GM18907 (cell line): ENCODE data around the gene ABI3BP.

ENCODE experiments used
- ATAC-seq: cut with Tn5 transposase; IDR thresholded peaks from one replicate; pipeline ENCODE4 v1.9.1; 2021; ENCODE audit warnings: mild to moderate bottlenecking, moderate library complexity; ENCODE audit not compliant: unreplicated experiment

Gene ABI3BP

DNA sequence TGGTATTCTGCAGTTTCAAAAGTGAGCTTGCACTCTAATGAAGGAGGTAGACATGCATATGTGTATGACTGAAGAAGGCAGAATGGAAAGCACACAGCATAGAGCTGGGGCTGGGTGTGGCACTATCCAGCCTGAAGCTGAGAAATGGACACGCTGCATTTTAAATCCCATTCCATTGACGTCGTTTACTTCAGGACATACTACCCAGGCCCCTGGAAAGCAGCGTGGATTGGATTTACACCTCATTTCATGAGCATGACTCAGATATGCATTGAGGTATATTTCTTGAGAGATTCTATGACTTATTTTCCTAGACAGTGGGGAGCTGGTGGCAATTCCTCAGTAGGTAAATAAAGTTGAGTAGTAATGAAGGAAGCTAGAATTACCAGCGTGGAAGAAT lies 101.4 kb downstream of the ABI3BP start:
- ATAC-seq: no peak

DNA sequence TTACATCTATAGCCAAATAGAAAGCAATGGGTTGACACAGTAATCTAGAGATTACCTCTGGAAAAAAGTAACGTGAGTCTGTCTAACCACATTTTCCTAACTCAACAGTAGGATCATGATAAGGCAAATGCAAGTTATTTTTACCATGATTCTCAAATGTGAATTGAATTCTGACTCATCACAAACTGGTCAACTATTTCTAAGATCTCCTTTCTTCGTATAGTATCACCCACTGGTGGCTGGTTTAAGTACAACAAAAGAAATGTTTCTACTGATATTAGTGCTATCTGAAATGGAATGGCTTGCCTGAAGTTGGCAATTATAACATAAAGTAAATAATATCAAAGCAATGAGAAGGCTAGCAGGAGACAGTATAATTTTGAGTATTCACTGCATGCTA lies 102.2 kb downstream of the ABI3BP start:
- no peak for ATAC-seq

DNA sequence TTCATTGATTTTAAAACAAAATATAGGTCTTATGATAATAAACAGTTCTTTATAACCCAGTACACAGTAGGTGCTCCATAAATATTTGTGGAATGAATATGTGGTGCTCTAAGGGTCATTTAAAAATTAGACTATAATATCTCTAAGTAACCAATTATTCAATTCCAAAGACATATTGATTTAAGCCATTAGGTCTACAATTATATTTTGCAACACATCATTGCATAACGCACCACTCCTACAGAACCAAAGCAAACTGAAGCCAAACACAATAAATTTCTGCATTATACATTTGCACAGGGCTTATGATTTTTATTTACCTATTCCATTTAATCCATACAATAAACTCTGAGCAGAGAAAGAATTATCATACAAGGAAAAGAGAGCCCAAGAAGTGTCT lies 104.3 kb downstream of the ABI3BP start:
- no peak for ATAC-seq

DNA sequence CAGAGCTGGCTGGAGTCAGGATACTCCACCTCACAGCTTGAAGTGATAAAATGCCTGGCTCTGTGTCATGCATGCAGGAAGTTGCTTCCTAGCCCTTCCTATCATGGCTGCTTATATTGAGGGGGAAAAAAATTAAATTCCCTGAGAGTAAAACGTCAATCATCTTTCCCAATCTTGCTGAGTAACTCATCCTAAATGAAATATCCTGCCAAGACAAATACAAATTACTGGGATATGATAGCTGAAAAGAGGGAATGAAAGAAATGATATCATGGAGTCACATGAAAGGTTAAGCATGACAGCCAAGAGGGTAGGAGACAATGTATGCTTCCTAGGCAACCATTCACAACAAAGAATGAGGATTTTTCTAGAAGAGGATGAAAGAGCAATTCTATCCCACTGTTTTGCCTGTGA lies 110.6 kb downstream of the ABI3BP start:
- ATAC-seq: no peak

DNA sequence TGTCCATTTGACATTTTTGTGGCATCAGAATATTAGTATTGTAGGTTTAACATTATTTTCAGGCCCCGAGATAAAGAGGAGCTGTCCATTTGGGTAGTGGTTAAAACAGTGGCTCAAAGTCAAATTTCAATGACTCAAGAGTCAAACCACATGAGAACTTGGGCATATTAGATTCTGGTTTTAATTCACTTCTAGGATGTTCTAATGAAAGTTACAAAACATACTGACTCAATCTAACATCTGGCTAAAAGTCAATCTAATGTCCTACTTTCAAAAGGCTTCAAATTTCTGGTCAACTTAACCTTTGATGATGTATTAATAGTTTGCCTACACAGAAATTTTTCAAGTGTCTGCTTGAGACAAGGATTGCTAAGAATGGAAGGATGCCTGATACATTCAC lies 112.4 kb downstream of the ABI3BP start:
- ATAC-seq: no peak

DNA sequence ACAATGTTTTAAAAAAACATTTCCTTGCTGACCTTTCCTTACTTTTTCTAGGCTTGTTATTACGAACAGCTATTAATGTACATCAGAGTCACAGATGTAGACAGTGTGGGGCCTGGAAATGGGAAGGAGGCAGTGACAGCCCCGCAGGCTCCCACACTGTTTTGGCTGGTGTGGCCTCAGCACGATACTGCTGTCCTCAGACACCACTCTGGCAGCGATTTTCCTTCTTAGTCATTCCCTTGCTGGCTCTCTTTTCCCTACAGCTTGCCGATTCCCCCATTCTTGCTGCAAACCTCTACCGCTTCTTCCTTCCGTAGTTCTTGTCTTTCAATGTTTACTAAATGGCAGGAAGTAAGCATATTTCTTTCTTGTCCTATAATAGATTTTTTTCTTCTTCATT lies 113.1 kb downstream of the ABI3BP start:
- no peak for ATAC-seq

DNA sequence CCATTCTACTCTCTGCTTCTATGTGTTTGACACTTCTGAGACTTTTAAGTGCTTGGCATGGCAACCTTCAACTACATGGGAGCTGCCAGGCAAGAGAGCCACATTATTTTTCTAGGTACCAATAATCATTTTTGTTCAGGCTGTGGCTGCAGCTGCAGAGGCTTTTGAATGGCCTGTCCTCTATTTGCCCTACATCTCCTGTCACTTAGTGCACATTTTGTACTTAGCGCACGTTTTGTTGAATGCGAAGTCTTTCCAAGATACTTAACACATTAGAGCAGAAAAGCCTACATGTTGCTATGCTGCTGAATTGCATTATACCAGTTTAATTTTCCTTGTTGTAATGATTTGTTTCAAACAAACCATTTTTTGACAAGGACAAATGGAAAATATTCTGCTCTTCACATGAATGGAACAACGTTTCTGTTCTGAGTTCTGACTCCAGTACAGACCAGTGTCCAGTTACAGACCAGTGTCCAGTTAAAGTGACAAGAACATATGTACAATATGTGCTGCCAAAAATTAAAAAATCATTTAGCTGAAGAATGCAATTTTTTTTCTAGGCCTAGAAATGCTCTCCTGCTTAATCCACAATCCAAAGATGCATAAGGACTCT lies 113.9 kb downstream of the ABI3BP start:
- no peak for ATAC-seq

DNA sequence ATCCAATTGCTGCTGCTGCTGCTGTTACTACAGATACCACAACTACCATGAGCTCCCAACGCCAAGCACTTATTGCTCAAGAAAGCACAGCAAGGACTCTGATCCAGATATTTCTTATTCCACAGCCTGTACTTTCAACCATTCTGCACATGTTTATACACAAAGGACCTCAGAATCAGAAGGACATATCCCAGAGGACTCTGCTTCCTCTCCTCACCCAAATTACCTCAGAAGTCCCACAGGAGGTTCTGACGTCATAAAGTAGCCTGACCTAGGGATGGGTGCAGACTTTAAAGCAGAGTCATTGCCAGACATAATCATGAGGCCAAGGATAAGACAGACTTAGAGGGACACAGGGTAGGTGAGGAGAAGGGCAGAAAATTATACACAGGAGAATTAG lies 115.9 kb downstream of the ABI3BP start:
- ATAC-seq: no peak

DNA sequence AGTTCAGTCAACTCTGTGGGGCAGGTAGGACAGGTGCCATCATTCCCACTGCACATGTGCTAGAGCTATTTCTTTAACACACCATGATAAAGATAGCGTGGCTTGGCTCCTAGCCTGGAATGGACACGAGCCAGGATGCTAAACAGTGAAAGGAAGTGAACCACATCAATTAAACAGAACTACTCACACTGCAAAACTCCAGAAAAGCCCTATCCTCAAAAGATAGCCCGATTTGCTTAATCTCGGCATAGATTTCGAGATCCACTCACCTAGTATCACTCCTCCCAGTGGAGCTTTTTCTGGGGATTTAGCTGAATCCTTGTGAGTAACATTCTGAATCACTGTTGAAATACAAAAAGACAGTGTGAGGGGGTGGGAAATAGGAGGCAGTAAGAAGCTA lies 118.0 kb downstream of the ABI3BP start:
- ATAC-seq: no peak

DNA sequence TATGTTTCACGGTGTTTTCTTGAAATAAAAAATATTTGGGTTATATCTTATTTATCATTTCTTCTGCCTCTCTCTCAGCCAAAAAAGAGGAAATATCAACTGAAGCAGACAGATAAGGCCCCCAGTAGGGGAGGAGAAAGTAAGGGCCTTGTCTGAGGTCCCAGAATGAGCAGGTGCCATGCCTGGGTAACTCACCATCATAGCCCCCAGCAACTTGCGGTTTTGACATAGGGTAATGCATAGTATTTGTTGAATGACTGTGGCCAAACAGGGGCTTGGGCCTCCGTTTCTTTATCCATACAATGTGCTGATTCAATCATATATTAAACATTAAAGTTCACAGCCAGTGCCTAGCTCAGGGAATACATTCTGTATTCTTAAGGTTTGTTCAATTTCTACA lies 119.6 kb downstream of the ABI3BP start:
- ATAC-seq: no peak

DNA sequence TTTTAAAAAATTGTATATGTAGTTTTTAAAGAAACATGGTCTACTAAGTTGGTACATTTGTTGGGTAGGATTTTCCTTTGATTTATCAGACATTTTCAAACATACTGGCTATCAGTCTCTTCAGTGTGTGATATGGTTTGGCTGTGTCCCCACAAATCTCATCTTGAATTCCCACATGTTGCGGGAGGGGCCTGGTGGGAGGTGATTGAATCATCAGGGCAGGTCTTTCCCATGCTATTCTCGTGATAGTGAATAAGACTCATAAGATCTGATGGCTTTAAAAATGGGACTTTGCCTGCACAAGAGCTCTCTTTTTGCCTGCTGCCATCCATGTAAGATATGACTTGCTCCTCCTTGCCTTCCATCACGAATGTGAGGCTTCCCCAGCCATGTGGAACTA lies 121.9 kb downstream of the ABI3BP start:
- ATAC-seq: no peak

DNA sequence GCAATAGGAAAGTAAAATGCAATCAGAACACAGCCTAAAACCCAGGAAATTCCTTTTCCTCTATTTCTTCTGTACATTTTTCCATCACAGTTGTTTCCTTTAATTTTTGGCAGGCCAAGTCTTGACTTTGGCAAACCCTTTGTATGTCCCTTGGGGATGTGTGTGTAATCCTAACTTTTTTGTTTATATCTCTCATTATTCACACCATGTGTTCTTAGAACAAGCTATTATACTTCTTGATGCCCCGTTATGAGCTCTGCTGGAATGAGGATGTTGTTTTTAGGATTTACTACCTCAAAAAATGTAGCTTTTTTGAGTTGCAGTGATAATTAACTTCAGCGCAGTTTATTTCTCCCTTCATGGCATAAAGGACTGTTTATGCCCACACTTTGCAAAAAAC lies 123.4 kb downstream of the ABI3BP start:
- no peak for ATAC-seq

DNA sequence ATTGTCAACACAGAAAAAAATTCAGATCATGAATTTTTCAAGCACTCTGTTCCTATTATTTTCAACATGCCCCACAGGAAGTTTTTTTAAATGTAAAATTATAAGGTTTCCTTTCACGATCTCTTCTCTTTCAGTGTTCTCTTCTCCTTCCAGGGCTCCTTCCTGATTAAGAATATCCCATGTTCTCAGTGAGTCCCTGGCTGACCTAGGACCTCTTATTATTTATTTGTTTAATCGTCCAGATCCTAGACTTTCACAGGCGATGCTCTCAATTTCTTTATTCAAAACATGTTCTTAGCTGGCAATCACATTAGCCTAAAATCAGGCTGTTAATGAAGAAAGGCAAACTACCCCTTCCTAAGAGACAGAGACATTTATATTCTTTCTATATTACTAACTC lies 124.3 kb downstream of the ABI3BP start:
- ATAC-seq: no peak

DNA sequence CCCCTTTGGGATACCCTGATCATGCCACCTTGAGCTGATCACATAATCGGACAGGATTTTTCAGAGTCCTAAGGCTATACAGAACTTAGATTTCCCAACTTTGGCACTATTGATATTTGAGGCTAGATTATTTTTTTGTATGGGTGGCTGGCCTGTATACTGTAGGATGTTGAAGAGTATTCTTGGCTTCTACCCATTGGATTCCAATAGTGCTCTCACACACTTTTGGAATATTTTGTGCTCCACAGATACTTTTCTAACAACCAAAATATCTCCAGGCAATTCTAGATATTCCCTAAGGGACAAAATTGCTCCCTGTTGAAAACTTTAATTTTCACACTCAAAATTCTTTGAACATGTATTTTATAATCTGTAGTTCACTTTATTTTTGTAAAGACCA lies 125.1 kb downstream of the ABI3BP start:
- no peak for ATAC-seq

DNA sequence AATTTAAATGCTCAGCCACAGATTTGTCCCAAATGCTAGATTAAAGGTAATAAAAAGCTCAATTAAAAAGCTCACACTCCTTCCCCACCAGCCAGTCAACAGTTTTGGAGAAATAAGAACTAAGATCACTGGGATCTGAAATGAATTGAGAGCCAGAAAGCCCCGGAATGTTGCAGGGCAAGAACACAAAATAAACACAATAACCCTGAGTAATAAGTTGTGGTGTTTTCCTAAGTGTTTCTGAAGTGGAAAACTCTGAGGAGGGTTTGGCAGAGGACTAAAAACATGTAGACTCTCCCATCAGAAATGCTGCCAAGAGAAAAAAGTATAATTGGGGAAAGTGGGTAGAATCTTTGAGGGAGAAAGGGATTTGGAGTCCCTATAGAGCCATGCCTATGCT lies 127.8 kb downstream of the ABI3BP start:
- ATAC-seq: no peak

DNA sequence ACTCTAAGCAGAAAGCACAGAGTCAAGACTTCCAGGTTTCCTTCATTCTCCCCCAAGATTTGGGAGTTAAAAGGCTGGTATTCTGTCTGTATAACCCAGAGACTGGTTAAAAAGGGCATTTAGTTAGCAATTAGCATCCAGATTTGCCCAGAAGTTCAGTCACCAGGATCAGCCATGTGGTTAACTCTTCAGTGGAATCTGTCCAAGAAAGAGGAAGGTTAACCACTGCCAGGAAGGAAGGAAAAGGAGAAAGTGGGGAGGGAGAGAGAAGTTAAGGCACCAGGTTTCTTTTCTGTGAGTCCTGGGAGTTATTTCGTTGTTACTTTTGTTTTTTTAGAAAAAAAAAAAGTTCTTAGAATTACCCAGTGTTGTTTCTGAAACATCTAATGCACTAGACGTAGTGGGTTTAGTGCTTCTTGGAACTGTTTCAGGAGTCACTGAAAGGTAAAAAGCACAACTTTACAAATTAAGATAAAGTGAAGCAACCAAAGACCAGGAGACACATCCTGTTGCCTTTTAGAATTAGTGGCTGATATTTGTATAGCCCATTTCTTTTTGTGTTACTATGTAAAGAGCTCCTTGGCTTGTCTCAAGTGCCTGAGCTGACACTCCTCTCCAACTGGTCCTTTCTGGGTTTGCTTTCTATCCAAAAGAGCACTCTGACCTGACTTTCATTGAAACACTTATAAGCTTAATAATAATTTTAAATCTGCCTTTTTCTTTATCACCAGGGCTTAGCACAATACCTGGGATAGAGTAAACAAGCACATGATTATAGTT lies 128.6 kb downstream of the ABI3BP start:
- no peak for ATAC-seq

DNA sequence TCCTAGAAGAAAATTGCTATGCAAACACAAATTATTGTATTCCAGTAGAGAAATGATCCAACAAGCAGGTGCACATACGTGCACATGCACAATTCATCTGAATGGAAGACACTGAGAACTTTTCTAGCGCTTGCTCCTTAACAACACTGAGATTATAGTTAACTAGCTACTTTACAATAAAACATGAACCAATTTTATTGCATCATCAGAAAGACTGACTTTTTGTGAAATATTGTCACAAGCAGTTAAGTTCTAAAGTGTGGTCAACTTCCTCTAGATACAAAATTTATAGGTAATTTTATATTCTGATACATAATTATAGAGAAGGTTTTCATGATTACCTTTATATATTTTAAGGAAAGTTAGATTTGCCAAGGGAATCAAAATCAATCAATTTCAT lies 135.4 kb downstream of the ABI3BP start:
- ATAC-seq: no peak

DNA sequence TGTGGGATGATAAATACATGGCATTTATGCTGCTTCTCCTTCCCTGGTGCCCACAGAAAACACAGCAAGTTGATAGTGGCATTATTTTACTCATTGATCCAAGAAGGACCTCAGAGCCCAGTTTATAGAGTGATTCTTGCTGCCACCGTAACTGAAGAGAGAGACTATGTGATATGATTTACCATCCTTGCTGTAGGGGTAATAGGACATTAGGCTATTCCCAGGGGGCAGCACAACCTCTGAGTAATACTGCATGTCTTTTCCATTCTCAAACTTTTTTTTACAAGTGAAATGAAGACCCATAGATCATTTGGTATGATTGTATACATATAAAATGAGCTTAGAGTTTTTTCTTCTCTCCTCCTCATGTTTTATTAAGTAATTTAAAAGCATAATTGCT lies 136.4 kb downstream of the ABI3BP start:
- no peak for ATAC-seq

DNA sequence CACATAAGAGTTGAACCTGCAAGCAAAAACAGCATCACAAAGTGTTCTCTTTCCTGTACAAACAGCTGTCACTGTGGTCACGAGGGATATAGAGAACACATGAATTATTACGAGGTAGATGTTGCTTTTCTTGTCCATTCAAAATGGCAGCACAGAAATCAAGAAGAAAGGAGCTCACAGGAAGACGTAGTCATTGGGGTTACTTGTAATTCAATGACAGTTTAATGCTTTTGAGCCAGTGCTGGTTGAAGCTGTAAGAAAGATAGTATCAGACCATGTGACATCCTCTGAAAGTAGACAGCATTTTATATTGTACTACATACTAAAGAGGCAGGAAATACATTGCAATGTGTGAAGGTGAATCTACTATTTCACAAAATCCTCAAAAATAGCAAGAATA lies 140.4 kb downstream of the ABI3BP start:
- no peak for ATAC-seq

DNA sequence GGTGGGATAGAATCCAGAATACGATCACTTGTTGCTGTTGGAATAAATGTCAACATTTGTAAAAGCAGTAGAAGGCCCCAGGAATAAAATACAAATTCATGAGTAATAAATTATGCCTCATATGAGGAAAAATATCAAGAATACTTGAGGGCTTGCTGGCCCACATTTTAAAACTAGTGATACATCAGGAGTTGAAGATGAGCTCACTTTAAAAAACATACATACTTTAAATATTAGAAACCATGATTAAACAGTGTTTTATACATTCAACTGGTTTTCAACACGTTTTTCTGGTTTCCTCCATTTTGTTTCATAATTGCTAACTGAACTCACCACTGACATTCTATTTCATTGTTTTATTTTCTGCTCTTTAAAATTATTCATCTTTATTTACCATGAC lies 142.5 kb downstream of the ABI3BP start:
- no peak for ATAC-seq

DNA sequence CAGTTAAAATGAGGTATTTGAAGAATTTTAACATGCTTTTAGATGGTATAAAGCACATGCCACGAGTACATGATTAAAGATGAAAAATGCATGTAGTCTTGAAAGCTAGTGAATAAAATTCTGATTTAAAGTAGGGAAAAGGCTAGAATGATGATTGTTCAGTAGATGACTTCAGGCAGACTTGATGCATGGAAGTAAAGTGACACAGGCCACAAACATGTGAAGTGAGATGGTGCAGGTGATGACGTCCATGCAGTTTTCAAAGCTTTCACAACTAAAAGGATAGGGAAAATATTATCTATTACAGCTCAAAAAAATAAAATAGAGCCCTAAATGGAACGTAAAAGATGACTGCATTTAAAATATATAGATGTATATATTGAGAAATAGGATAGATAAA lies 143.1 kb downstream of the ABI3BP start:
- ATAC-seq: no peak

DNA sequence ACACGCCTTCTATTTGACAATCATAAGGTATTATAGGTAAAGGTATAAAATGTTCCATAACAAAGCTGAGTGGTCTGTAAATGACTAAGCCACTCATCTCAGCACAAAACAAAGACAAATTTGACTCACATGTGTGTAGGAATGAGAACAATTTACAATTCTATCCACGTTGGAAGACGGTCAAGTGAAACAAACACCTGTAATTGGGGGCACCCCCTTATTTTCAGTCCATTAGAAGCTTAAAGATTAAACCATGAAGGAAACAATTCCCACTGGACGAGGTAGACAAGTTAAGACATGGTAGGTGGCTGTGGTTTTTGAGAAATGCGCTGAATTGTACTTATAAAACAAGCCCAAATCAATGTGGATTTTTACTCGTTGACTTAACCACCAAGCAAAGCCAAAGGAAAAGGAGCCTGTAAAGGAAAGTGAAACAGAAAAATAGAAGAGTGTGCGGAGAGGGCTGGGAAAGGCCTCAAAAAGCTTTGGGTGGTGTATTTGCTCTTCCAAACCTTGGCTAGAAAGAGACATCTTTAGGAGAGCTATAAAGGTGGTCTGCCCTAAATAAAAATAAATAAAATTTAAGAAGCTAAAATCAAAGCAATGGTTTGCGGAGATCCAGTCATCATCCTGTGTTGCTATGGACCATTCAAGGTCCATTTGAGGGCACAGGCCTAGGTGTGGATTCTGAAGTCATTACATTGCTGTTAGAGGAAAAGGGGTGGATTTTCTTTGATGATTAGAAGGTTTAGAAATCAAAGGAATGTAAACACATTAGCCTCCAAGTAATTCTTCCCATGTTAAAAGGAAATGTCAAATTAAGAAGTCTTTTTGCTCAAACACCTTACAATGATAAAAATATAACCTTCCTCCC lies 148.9 kb downstream of the ABI3BP start:
- no peak for ATAC-seq
